ENCODE results near the gene LRRC36.
"Not testable (repeated sequence)": the region's sequence is repeated elsewhere in the genome, so short reads cannot be mapped to it uniquely, and the experiment has no call there.

The LRRC36 gene

GRCh38 chr16:67413978-67414911, 87.6 kb downstream of the LRRC36 start:
- no peaks in the 10 kb centered on the region for H3K36me3 ChIP-seq (ENCODE audit: control insufficient read depth in 2 of 2, insufficient read depth in 2 of 2, low read length in 2 of 2)
- peak overlapping the region; percentile 6 to 55 for H3K27ac ChIP-seq (ENCODE audit: low read depth in 2 of 2, low read length in 2 of 2)
- no peaks in the 10 kb centered on the region for H3K9me3 ChIP-seq (ENCODE audit: control insufficient read depth in 2 of 2, low read length in 2 of 2)
- no peaks in the 10 kb centered on the region for H3K27me3 ChIP-seq (ENCODE audit: control insufficient read depth in 2 of 2, insufficient read depth in 2 of 2, low read length in 2 of 2)
- no peak overlapping the region for H3K9ac ChIP-seq (ENCODE audit: low read depth in 1 of 2, low read length in 2 of 2)
- peaks cover 3 to 11% of the 10 kb centered on the region in 2 donors for H3K4me1 ChIP-seq (ENCODE audit: control insufficient read depth in 2 of 2, insufficient read depth in 2 of 2, low read length in 2 of 2)
- no peak overlapping the region for H3K4me3 ChIP-seq (ENCODE audit: low read length in 2 of 2)

GRCh38 chr16:67415421-67415820, 88.8 kb downstream of the LRRC36 start:
- not testable (repeated sequence) for H3K36me3 ChIP-seq (ENCODE audit: control insufficient read depth in 2 of 2, insufficient read depth in 2 of 2, low read length in 2 of 2); H3K9me3 ChIP-seq (ENCODE audit: control insufficient read depth in 2 of 2, low read length in 2 of 2); H3K27me3 ChIP-seq (ENCODE audit: control insufficient read depth in 2 of 2, insufficient read depth in 2 of 2, low read length in 2 of 2)
- H3K4me1 ChIP-seq (ENCODE audit: control insufficient read depth in 2 of 2, insufficient read depth in 2 of 2, low read length in 2 of 2) = peaks cover 3 to 11% of the 10 kb centered on the region in 2 donors
- H3K9ac ChIP-seq (ENCODE audit: low read depth in 1 of 2, low read length in 2 of 2) = peak overlapping the region; percentile 68 to 81
- peak overlapping the region in 1 of 2 donors; percentile 58 for H3K27ac ChIP-seq (ENCODE audit: low read depth in 2 of 2, low read length in 2 of 2)
- H3K4me3 ChIP-seq (ENCODE audit: low read length in 2 of 2) = peak overlapping the region; percentile 67 to 75

- peak within 1 kb of the TSS; percentile 70 to 81 for H3K9ac ChIP-seq (ENCODE audit: low read depth in 1 of 2, low read length in 2 of 2)
- no peaks in the 10 kb centered on the region for H3K27me3 ChIP-seq (ENCODE audit: control insufficient read depth in 2 of 2, insufficient read depth in 2 of 2, low read length in 2 of 2)
- H3K9me3 ChIP-seq (ENCODE audit: control insufficient read depth in 2 of 2, low read length in 2 of 2) = no peaks in the 10 kb centered on the region
- H3K4me1 ChIP-seq (ENCODE audit: control insufficient read depth in 2 of 2, insufficient read depth in 2 of 2, low read length in 2 of 2) = peaks cover 3 to 11% of the 10 kb centered on the region in 2 donors
- H3K36me3 ChIP-seq (ENCODE audit: control insufficient read depth in 2 of 2, insufficient read depth in 2 of 2, low read length in 2 of 2) = no peaks in the 10 kb centered on the region
- peak within 1 kb of the TSS; percentile 67 to 75 for H3K4me3 ChIP-seq (ENCODE audit: low read length in 2 of 2)
- peak within 1 kb of the TSS; percentile 58 to 66 for H3K27ac ChIP-seq (ENCODE audit: low read depth in 2 of 2, low read length in 2 of 2)
These were observed 89.5 kb downstream of the LRRC36 start, which contains the start of gene ZDHHC1 for GRCh38 chr16:67415872-67416793. Gene ZDHHC1, minus strand, starts transcription at chr16:67416477. Its CDS starts 8,702 bp downstream, at chr16:67407775.

- no peaks in the 10 kb centered on the region for H3K36me3 ChIP-seq (ENCODE audit: control insufficient read depth in 2 of 2, insufficient read depth in 2 of 2, low read length in 2 of 2)
These were observed 90.9 kb downstream of the LRRC36 start for GRCh38 chr16:67417333-67418061.

GRCh38 chr16:67419502-67419901, 92.9 kb downstream of the LRRC36 start:
- no peak overlapping the region for H3K9ac ChIP-seq (ENCODE audit: low read depth in 1 of 2, low read length in 2 of 2)
- H3K4me3 ChIP-seq (ENCODE audit: low read length in 2 of 2) = no peak overlapping the region
- H3K9me3 ChIP-seq (ENCODE audit: control insufficient read depth in 2 of 2, low read length in 2 of 2) = no peaks in the 10 kb centered on the region
- H3K27ac ChIP-seq (ENCODE audit: low read depth in 2 of 2, low read length in 2 of 2) = no peak overlapping the region
- no peaks in the 10 kb centered on the region for H3K36me3 ChIP-seq (ENCODE audit: control insufficient read depth in 2 of 2, insufficient read depth in 2 of 2, low read length in 2 of 2)
- H3K27me3 ChIP-seq (ENCODE audit: control insufficient read depth in 2 of 2, insufficient read depth in 2 of 2, low read length in 2 of 2) = no peaks in the 10 kb centered on the region
- peaks cover 3 to 7% of the 10 kb centered on the region in 2 donors for H3K4me1 ChIP-seq (ENCODE audit: control insufficient read depth in 2 of 2, insufficient read depth in 2 of 2, low read length in 2 of 2)

More at GRCh38 chr16:67417333-67418061, 90.9 kb downstream of the LRRC36 start:
- H3K27me3 ChIP-seq (ENCODE audit: control insufficient read depth in 2 of 2, insufficient read depth in 2 of 2, low read length in 2 of 2) = no peaks in the 10 kb centered on the region
- no peak overlapping the region for H3K4me3 ChIP-seq (ENCODE audit: low read length in 2 of 2)
- no peaks in the 10 kb centered on the region for H3K9me3 ChIP-seq (ENCODE audit: control insufficient read depth in 2 of 2, low read length in 2 of 2)
- H3K27ac ChIP-seq (ENCODE audit: low read depth in 2 of 2, low read length in 2 of 2) = no peak overlapping the region
- no peak overlapping the region for H3K9ac ChIP-seq (ENCODE audit: low read depth in 1 of 2, low read length in 2 of 2)
- H3K4me1 ChIP-seq (ENCODE audit: control insufficient read depth in 2 of 2, insufficient read depth in 2 of 2, low read length in 2 of 2) = peaks cover 3 to 11% of the 10 kb centered on the region in 2 donors

- Histone ChIP-seq H3K4me3 (ENCODE audit: low read length in 2 of 2) (no peak overlapping the region), H3K27me3 (ENCODE audit: control insufficient read depth in 2 of 2, insufficient read depth in 2 of 2, low read length in 2 of 2) (peaks cover under 1 to 3% of the 10 kb centered on the region in 2 donors), H3K9ac (ENCODE audit: low read depth in 1 of 2, low read length in 2 of 2) (no peak overlapping the region), H3K9me3 (ENCODE audit: control insufficient read depth in 2 of 2, low read length in 2 of 2) (no peaks in the 10 kb centered on the region), H3K4me1 (ENCODE audit: control insufficient read depth in 2 of 2, insufficient read depth in 2 of 2, low read length in 2 of 2) (peaks cover 3 to 6% of the 10 kb centered on the region in 2 donors), H3K36me3 (ENCODE audit: control insufficient read depth in 2 of 2, insufficient read depth in 2 of 2, low read length in 2 of 2) (no peaks in the 10 kb centered on the region), H3K27ac (ENCODE audit: low read depth in 2 of 2, low read length in 2 of 2) (no peak overlapping the region)
These were observed 93.3 kb downstream of the LRRC36 start for GRCh38 chr16:67419931-67420330.

- H3K4me3 ChIP-seq (ENCODE audit: low read length in 2 of 2) = no peak overlapping the region
- peaks cover 3 to 4% of the 10 kb centered on the region in 2 donors for H3K27me3 ChIP-seq (ENCODE audit: control insufficient read depth in 2 of 2, insufficient read depth in 2 of 2, low read length in 2 of 2)
- no peaks in the 10 kb centered on the region for H3K9me3 ChIP-seq (ENCODE audit: control insufficient read depth in 2 of 2, low read length in 2 of 2)
- H3K9ac ChIP-seq (ENCODE audit: low read depth in 1 of 2, low read length in 2 of 2) = no peak overlapping the region
- no peak overlapping the region for H3K27ac ChIP-seq (ENCODE audit: low read depth in 2 of 2, low read length in 2 of 2)
- no peaks in the 10 kb centered on the region for H3K36me3 ChIP-seq (ENCODE audit: control insufficient read depth in 2 of 2, insufficient read depth in 2 of 2, low read length in 2 of 2)
- peaks cover 3 to 4% of the 10 kb centered on the region in 2 donors for H3K4me1 ChIP-seq (ENCODE audit: control insufficient read depth in 2 of 2, insufficient read depth in 2 of 2, low read length in 2 of 2)
These were observed 94.4 kb downstream of the LRRC36 start for GRCh38 chr16:67421030-67421429.

GRCh38 chr16:67423015-67423414, 96.4 kb downstream of the LRRC36 start:
- Histone ChIP-seq H3K4me1 (ENCODE audit: control insufficient read depth in 2 of 2, insufficient read depth in 2 of 2, low read length in 2 of 2) (peaks cover 4% of the 10 kb centered on the region in 2 donors), H3K9me3 (ENCODE audit: control insufficient read depth in 2 of 2, low read length in 2 of 2) (no peaks in the 10 kb centered on the region), H3K9ac (ENCODE audit: low read depth in 1 of 2, low read length in 2 of 2) (no peak overlapping the region), H3K27ac (ENCODE audit: low read depth in 2 of 2, low read length in 2 of 2) (no peak overlapping the region), H3K4me3 (ENCODE audit: low read length in 2 of 2) (no peak overlapping the region), H3K27me3 (ENCODE audit: control insufficient read depth in 2 of 2, insufficient read depth in 2 of 2, low read length in 2 of 2) (peaks cover 3 to 4% of the 10 kb centered on the region in 2 donors), H3K36me3 (ENCODE audit: control insufficient read depth in 2 of 2, insufficient read depth in 2 of 2, low read length in 2 of 2) (no peaks in the 10 kb centered on the region)

- Histone ChIP-seq H3K27me3 (ENCODE audit: control insufficient read depth in 2 of 2, insufficient read depth in 2 of 2, low read length in 2 of 2) (peaks cover 3 to 4% of the 10 kb centered on the region in 2 donors), H3K9me3 (ENCODE audit: control insufficient read depth in 2 of 2, low read length in 2 of 2) (no peaks in the 10 kb centered on the region), H3K9ac (ENCODE audit: low read depth in 1 of 2, low read length in 2 of 2) (no peak overlapping the region), H3K4me3 (ENCODE audit: low read length in 2 of 2) (no peak overlapping the region), H3K36me3 (ENCODE audit: control insufficient read depth in 2 of 2, insufficient read depth in 2 of 2, low read length in 2 of 2) (no peaks in the 10 kb centered on the region), H3K27ac (ENCODE audit: low read depth in 2 of 2, low read length in 2 of 2) (no peak overlapping the region), H3K4me1 (ENCODE audit: control insufficient read depth in 2 of 2, insufficient read depth in 2 of 2, low read length in 2 of 2) (peaks cover 11 to 12% of the 10 kb centered on the region in 2 donors)
These were observed 97.1 kb downstream of the LRRC36 start for GRCh38 chr16:67423611-67424260.
